ENCODE results near the gene SLC15A4.

GRCh38 chr12:128800606-128801005 lies 23.2 kb downstream of the SLC15A4 start:
- TF ChIP-seq CTCF (conservative IDR thresholded peaks at IDR 0.05; ENCODE audit: low read length): no peak
- no peak for TF ChIP-seq EZH2phosphoT487 (IDR thresholded peaks at IDR 0.05; ENCODE audit: borderline replicate concordance, low read depth, low read length)
